GM21619 (cell line): ENCODE data around the gene ERC1.
"Not testable (repeated sequence)": the region's sequence is repeated elsewhere in the genome, so short reads cannot be mapped to it uniquely, and the experiment has no call there.

Experiments used
- ATAC-seq: cut with Tn5 transposase; IDR thresholded peaks from one replicate; pipeline ENCODE4 v1.9.1; 2021; ENCODE audit not compliant: unreplicated experiment

The ERC1 gene

GRCh38 chr12:1182069-1182468 is 191.0 kb downstream of the ERC1 start:
- no peak for ATAC-seq

GRCh38 chr12:1184402-1184801 is 193.4 kb downstream of the ERC1 start:
- ATAC-seq = no peak

- peak; percentile 81 for ATAC-seq
Observed at GRCh38 chr12:1185460-1186182, 194.6 kb downstream of the ERC1 start.

GRCh38 chr12:1186298-1186697 is 195.3 kb downstream of the ERC1 start:
- no peak for ATAC-seq

GRCh38 chr12:1188016-1188415 is 197.0 kb downstream of the ERC1 start:
- ATAC-seq = no peak

- no peak for ATAC-seq
Observed at GRCh38 chr12:1189163-1189562, 198.1 kb downstream of the ERC1 start.

- no peak for ATAC-seq
Observed at GRCh38 chr12:1195513-1195912, 204.5 kb downstream of the ERC1 start.

GRCh38 chr12:1197264-1198018 is 206.4 kb downstream of the ERC1 start:
- ATAC-seq = no peak

- ATAC-seq = not testable (repeated sequence)
Observed at GRCh38 chr12:1198854-1199253, 207.8 kb downstream of the ERC1 start.

GRCh38 chr12:1199700-1200099 is 208.7 kb downstream of the ERC1 start:
- no peak for ATAC-seq

GRCh38 chr12:1201030-1201429 is 210.0 kb downstream of the ERC1 start:
- ATAC-seq = no peak

GRCh38 chr12:1201886-1202285 is 210.9 kb downstream of the ERC1 start:
- no peak for ATAC-seq

- ATAC-seq = no peak
Observed at GRCh38 chr12:1203735-1204019, 212.7 kb downstream of the ERC1 start.

GRCh38 chr12:1204581-1205121 is 213.6 kb downstream of the ERC1 start:
- ATAC-seq = peak; percentile 87

GRCh38 chr12:1205512-1206060 is 214.6 kb downstream of the ERC1 start:
- ATAC-seq = no peak

- no peak for ATAC-seq
Observed at GRCh38 chr12:1206118-1206734, 215.2 kb downstream of the ERC1 start.

GRCh38 chr12:1207276-1207675 is 216.3 kb downstream of the ERC1 start:
- no peak for ATAC-seq

- not testable (repeated sequence) for ATAC-seq
Observed at GRCh38 chr12:1208719-1209118, 217.7 kb downstream of the ERC1 start.

GRCh38 chr12:1212526-1212925 is 221.5 kb downstream of the ERC1 start:
- ATAC-seq = no peak

GRCh38 chr12:1213205-1213604 is 222.2 kb downstream of the ERC1 start:
- no peak for ATAC-seq

GRCh38 chr12:1213618-1214205 is 222.7 kb downstream of the ERC1 start:
- no peak for ATAC-seq
